Fibroblast of skin of left quadriceps (primary cell): ENCODE results near the gene ATP2B2.

Source experiments
- DNase-seq, 2 experiments: peaks; one replicate each; pipeline ENCODE4 v3.0.0-alpha.2; 2013; ENCODE audit warnings: low read depth in 2 of 2

The ATP2B2 gene

DNA sequence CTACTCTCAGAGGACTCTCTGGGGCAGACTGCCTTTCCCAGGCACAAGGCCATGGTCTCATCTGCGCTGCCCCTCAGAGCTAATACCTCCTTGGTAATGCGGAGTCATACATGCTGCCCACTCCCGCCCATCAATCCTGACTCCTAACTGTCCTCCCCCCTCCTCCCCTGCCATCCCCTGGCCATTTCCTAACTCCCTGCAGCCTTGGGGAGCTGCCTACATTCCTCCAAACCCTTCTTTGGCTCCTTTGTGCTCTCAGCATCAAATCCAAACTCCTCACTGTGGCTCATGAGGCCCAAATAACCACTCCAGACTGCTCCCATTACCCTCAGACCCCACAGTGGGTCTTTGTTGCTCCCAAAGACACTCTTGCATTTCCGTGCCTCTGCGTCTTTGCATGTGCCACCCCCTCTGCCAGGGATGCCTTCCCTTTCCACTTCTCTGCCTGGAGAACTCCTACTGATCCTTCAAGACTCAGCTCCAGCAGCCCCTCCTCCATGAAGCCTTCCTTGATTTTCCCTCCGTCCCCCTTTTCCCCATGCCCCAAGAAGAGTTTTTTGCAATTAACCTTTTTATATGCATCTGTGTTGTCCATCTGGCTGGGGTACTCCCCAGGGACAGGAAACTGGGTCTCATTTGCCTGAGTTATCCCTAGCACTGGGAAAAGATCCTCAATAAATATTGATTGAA lies 5.5 kb upstream of the ATP2B2 start:
- DNase-seq: no peak

DNA sequence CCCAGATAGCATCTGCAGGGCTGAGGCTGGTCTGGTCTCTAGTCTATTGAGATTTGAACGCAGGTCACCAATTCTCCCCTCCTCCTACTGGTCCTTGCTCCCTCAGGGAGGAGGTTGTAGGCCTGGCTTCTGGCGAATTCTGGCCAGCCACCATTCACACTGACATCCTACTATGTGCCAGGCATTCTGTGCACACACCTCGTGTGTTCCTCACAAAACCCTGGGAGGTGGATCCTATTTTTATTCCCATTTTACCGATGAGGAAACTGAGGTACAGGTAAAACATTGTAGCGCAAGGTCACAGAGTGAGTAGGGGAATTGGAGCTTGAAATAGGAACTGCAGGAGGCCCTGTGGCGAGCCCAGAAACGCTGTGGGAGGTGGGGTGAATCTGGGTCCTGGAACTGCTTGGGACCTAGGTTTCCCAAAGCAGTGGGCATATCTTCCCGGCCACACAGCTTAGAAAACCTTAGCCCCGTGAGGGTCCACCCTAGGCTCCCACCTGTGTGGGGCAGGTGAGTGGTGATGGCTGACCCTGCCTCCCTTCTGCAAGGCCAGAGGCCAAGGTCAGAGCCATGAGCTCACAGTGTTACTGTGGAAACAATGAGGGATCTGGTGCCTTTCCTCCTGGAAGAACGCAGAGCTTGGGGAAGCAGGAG lies 4.8 kb upstream of the ATP2B2 start:
- no peak for DNase-seq

DNA sequence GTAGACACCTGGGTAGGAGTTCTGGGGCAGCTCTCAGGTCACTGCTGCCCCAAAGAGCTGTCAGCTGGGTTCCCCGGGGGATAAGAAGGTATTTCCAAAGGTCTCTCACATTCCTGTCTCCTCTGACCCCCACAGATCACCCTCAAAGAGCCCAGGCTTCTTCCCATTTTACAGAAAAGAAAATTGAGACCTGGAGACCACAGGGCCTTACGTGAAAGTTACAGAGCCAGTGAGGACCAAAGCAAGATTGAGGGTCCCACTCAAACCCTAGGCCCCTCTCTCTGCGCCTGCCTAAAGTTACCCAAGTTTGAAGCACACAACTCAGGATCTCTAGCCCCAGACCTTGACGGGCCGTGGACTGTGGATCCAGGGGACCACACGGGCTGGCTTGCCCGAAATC lies 3.9 kb upstream of the ATP2B2 start:
- no peak for DNase-seq

DNA sequence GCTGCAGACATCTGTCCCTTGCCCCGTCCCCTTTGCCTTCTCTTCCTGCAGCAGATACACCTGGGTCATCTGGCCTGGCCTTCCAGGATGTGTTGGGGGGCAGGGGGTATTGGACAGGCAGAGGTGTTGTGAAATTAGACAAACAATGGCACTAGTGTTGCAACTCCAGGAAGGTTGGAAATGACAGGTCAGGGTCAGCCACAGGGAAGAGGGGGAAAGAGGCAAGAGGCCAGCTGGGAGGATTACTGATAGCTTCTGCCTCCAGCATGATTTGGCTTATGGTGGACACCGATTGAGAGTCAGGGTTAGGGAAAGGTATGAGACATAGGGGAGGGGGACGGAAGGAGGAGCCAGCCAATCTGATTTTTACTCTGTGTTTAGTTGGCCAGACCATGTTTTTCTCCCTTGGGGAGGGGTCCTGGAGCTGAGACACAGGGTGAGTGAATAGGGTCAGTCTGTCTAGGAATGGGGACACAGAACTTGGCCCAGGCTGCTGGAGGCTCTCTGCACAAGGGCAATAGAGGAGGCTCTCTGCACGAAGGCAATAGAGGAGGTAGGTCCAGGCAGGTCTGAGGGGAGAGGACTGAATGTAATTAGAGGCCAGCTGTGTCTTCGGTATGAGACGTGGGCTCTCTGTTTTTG lies 3.4 kb upstream of the ATP2B2 start:
- DNase-seq: no peak

DNA sequence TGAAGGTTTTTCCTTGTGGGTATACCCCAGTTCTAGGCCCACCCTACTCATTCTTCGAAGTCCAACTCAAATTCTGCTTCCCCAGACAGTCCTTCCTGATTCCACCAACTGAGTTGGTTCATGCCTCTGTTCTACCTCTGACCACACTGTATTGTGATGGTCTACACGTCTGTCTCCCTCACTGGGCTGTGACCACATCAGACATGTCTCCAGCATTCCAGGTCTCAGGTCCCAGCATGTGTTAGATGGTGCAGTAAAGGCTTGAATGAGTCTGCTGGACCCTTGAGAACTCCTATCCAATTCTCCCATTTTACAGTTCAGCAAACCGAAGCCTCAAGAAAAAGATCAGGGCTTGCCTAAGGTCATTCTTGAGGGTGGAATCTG lies 2.8 kb upstream of the ATP2B2 start:
- no peak for DNase-seq

DNA sequence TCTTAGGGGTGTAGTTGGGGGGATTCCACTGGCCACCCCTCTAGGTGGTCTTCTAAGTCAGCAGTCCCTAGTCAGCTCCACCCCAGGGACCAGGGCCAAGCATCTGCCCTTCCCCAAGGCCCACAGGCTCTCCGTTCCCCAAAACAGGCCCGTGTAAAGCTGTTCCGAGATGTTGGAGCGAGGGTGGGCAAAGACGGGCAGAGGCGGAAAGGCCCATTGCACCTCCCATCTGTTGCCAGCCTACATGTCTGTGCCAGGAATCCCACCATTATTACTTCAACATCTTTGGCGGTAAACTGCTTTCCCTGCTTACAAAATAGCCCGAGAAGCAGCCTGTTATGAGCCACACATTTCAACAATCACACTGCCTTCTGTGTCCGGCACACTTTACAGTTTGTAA lies 1.9 kb upstream of the ATP2B2 start:
- no peak for DNase-seq

DNA sequence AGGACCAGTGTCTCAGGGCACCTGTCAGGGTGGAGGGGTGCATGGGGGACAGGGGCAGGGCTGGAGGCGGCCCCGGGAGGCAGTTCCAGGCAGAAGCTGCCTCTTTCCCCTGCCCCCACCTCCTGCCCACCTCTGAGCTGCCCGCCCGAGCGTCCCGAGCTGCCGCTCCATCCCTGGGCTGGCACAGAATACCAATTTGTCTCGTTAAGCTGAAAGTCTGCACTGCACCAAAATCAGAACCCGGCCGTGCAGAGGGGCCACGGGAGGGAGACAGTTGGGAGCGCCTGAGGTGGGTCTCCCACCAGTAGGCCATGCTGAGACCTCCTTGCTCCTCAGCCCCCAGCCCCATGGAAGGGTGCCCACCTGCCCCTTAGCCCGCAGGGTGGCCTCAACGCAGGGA lies 1.3 kb upstream of the ATP2B2 start:
- no peak for DNase-seq

DNA sequence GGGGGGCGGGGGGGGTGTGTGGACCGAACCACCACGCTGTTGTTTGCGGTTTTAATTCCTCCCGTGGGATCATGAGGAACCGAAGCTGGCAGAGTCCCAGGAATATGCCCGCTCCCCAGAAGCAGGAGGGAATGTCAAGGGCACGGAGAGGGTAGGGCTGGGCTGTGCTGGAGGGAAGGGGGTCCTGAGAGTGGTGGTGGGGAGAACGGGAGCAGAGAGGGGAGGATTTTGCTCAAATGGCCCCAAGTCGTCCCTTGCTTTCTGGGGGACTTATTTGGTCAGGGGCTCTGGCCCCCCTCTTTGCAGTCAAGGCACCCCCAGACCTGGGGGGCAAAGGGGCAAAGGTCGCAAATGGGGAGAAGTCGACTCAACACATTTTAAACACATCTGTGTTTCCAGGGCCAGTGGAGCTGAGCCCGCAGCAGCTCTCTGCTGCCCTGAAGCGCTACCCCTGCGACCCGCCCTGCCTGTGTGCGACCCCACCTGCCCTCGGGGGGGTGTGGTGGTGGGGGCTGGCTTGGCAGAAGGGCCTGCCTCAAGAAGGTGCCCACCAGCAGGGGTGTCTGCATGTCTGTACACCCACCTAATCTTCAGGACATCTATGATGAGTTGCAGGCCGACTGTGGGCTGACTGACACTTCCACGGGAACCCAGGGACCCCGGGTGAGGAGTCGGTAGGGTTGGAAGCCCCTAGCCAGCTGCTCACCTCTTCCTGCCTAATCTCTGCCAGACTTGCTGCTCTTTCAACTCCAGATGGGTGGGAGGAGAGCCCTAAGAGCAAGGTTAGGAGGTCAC lies 602 bp upstream of the ATP2B2 start:
- no peak for DNase-seq

DNA sequence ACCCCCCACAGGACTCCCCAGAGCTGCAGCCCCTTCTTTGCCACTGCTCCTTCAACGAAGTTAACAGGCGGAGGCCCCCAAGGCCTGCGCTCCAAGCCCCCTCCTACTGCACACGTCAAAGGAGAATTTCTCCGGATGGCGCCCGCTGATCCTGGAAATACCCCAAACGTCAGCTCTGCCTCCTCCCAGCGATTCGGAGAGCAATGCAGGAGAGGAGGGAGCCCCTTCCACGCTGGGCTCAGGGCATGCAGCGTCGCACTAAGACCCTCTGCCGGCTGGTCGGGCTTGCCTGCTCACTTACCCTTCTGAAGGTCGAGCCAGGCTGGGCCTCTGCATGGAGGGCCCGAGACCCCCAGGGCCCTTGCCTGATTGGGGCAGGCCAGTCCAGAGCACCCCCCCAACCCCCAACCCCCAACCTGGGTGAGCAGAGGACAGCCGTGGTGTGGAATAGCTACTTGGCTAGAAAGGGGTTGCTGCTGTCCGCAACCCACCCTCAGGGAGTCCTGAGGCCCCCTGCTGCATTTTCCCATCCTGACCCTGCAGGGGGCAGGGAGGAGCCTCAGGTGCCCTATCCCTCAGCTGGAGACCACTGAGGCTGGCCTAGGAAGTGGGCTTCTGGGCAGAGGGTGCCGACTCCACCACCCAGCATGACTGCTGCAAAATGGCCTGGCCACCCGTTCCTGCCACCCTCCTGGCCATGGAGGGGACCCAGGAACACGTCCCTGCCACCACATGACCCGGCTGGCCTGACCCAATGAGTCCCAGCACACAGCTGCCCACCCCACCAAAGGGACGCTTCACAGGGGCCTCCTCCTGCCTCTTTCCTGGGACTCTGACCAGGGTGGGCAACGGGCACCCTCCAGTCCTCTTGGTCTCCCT lies 976 bp downstream of the ATP2B2 start:
- no peak for DNase-seq

DNA sequence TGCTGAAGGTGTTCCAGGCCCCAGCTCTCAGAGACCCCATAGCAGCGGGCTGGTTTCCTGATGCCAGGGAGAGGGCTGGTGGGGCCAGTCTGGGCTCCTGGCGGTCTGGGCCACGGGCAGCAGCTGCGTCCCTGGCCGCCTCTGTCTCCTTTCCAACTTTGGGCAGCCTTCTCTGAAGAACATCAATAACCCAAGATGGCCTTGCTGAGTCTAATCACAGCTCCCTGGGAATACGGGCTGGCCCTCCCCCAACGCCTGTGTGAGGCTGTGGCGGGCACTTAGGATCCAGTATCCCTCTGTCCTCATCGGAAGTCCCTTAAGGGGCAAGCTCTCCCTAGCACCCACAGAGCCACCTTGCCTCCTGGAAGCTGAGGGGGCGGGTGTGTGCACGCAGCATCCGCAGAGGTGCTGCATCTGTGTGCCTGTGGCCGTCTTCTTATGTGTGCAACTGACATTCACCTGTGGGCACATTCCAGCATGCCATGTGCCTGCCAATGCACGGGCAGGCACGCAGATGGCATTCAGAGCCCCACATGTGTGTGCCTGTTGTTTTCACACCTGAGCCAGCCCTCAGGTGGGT lies 2.1 kb downstream of the ATP2B2 start:
- DNase-seq: no peak

DNA sequence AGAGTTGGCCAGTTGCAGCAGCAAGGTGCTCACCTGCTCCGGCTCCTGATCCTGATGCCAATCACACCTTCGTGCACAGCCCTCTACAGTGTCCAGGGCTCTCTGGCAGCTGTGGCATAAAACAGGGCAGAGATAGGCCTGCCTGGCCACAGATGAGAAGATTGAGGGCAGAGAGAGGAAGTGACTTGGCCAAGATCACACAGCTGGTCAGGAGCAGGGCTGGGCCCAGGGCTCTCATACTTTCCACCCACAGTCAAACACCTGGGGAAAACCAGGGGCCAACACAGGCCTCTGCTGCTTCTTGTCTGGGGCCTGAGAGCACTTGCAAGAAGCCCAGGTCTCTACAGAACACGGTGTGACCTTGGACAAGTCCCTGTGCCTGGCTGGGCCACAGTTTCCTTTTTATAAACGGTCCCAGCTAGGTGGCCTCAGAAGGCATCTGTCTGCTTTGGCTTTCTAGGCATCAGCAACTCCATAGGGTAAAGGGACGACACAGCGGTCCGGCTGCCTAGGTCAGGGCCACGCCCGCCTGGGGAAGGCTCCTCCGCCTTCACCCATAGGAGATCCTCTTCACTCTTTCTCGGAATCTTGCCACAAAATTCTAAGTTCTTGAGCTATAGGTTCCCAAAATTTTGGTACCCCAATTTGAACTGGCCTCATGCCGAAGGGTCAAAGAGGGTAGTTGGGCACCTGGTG lies 3.1 kb downstream of the ATP2B2 start:
- DNase-seq: no peak

DNA sequence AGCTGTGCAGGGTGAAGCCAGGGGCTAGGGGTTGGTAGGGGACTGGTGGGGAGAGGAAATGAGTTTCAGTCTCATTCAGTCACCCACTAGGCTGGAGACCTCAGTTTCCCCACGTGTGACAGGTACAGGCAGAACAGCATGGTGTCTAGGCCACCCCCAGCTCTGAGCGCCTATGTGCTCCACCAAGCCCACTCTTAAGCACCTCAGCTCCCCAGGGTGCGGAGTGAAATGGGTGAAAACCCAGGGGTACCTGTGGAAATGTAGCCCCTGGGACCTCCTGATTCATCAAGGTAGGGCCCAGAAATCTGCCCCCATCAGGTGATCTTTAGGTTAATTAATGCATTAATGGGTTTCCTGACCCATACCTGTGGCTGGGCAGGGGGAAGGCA lies 3.7 kb downstream of the ATP2B2 start:
- no peak for DNase-seq

DNA sequence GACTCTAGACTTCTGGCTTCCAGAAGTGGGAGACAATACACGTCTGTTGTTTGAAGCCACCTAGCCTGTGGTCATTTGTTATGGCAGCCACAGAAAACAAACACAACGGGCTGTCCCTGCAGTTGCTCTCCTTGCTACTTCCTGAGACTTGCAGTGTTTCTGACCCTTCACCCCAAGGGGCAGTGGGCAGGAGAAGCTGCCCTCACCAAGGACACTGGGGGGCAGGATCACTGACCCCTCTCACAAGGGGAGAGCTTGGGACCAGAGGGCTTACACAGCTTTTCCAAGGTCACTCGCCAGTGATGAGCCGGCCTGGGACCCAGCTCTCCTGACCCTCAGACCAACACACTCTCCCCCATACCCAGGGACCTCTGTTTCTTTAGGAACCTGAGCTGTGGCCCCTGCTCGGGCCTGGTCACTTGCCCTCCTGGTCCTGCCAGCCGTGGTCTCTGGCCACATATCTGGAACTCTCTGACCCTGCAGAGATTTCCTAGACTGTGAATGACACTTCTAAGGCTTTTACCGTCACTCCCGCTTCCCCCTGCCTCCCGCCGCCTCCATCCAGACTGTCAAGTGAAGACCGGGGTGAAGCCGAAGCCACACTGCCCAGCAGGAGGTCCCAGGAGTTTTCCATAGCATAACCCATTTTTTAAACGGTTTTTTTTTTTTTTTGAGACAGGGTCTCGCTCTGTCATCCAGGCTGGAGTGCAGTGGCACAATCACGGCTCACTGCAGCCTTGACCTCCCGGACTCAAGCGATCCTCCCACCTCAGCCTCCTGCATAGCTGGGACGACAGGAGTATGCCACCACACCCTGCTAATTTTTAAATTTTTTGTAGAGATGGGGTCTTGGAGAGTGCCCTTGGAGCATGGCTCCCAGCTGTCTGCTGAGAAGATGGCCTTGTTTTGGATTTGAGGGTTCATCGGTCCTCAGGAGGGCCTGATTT lies 4.4 kb downstream of the ATP2B2 start:
- no peak for DNase-seq

DNA sequence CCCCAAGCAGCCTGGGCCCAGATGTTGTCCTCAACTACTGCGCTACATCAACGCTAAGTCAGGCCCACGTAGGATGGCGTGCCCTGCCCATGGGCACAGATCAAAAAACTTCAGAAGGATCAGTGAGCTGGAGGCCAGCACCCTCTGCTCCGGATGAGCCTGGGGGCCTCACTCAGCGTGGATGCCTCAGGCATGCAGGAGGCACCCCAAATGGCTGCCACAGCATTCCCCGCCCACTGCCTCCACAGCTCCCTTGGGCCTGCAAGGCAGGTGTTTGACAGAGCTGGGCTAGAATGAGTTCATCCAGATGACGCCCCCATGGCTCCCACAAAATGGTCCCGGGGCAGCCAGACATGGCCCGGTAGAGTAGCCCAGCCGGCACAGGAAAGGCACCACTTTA lies 7.1 kb downstream of the ATP2B2 start:
- DNase-seq: no peak

DNA sequence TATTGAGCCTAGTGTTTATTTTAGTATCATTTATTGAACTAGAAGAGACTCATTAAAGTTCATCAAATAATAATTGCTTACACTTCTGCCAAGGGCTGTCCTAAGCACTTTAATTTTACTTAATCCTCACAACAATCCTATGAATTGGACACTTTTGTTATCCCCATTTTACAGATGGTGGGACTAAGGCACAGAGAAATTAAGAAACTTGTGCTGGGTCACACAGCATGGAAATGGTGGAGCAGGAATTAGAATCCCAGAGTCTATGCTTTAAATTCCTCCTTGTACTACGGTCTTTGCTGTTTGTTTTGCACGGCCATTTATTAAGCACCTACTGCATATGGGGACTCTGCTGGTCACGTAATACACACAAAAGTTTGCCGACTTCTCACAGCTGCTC lies 7.9 kb downstream of the ATP2B2 start:
- no peak for DNase-seq

DNA sequence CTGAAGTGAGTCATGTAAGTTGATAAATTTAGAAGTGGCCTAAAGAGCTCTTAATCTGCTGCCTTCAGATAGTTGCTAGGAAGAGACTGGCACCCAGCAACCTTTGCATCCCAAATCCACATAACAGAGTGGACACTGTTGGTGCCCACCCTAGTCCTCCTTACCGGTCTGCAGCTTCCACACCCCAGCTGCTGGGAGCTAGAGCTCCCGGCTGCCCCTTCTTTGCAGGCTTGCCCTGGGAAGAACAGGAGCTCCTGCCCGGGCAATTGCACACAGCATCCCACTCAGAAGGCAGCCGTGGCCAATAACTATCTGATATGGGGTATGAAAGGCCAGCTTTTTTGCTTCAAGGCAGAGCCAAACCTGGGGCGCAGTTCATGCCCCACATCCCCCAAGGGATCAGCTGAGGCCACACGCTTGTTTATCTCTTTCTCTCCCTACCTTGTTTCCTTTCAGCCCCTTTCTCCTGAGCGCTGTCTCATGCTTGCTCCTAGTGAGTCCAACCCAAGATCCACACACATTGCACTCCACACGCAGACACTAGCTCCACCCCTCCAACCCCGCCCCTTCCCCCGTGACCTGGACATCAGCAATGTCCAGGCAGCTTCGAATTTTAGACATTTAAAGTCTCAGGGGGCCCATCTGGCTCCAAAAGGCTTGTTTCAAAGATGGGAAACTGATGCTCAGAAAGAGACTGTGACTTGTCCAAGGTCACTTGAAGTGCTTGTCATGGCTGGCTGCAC lies 9.1 kb downstream of the ATP2B2 start:
- no peak for DNase-seq

DNA sequence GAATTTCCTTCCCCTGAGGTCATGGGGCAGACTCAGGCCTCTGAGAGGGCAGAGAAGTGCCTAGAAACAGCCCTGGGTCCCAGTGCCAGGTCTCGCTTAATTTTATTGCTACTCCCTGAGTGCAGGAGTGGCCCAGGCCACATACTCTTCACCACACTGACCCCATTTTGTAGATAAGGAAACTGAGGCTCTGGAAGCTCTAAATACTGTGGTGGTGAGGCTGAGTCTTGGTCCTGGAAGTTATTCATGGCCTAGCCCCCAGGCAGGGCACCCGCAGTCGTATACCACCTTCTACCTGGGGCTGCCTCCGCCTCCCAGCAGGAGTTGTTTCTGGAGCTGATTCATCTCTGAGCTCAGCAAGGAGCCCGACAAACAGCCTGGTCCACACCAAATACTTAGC lies 9.8 kb downstream of the ATP2B2 start:
- no peak for DNase-seq

DNA sequence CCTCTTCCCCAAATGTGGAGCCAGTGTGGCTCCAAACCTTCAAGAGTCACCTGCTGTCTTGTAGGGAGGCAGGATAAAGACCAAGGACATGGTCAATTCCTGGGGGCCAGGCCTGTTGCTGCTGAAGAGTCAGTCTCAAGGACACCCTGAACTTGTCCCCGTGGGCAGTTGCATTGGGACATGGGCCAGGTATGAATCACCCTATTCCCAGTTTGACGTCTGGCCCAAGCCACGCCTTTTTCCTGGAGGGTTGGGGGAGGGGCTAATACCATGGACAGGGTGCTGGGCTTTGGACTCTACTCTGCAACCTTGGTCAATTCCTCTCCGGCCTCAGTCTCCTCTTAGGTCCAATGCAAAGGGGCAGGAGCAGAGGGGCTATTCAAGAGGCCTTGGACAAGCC lies 10.4 kb downstream of the ATP2B2 start:
- no peak for DNase-seq

DNA sequence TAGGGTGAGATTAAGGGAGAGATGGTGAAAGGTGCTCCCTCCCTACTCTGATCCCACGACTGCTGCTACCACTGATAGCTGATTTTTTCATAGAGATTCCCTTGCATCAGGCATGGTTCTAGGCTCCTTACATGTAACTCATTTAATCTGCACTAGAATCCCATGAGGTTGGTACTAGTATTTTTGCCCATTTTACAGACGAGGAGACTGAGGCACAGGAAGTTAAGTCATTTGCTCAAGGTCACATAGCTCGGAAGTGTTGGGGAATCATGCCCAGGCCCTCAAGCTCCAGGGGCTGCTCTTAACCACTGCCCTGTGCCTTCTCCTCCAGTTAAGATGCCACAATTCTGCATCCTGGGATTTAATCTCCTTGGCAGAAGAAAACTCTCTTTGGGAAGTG lies 11.2 kb downstream of the ATP2B2 start:
- no peak for DNase-seq
